Measurements from ENCODE around the gene PTRH1. TPM values are rescaled to one million over a fixed set of nuclear protein-coding genes. Genes with fewer than 3 reads are reported as not detected.

PTRH1 gene
- total and polyA plus RNA-seq, 2 donors from 2014 or later: 20.5 to 41.3 TPM

DNA sequence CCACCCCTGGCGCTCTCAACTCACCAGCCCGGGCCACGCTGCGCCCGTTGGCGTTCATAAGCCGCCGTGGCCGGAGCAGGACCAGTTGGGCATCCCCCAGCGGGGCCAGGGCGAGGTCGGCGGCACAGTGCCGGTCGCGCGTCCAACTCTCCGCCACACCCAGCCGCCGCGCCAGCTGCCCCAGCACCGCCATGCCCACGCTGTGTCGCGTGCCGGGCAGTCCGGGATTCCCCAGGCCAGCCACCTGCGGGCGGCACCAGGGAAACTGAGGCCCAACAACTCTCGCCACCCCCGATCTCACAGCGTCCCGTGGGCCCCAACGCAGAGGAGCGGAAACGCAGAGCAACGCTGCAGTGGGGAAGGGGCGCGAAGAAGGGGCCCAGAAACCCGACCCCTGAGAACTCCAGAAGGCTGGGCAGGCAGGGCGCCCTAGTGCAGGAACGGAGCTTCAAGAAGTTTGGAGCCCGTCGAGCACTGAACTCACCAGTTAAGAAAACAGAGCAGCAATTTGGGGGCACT is 453 bp downstream of the PTRH1 start:
- intact Hi-C loops (cut with DNase I): no loop called here
- H3K27me3 ChIP-seq (ENCODE audit: control insufficient read depth, insufficient read depth, low read length): no peaks in the 10 kb centered on the region
- H3K36me3 ChIP-seq (ENCODE audit: control insufficient read depth in 2 of 3, insufficient read depth in 3 of 3, low read length in 3 of 3): no peaks in the 10 kb centered on the region
- peak overlapping the region; percentile 62 to 91 (median 91) for H3K4me3 ChIP-seq (ENCODE audit: low read length in 3 of 3)
- TF ChIP-seq, protein P1, sequence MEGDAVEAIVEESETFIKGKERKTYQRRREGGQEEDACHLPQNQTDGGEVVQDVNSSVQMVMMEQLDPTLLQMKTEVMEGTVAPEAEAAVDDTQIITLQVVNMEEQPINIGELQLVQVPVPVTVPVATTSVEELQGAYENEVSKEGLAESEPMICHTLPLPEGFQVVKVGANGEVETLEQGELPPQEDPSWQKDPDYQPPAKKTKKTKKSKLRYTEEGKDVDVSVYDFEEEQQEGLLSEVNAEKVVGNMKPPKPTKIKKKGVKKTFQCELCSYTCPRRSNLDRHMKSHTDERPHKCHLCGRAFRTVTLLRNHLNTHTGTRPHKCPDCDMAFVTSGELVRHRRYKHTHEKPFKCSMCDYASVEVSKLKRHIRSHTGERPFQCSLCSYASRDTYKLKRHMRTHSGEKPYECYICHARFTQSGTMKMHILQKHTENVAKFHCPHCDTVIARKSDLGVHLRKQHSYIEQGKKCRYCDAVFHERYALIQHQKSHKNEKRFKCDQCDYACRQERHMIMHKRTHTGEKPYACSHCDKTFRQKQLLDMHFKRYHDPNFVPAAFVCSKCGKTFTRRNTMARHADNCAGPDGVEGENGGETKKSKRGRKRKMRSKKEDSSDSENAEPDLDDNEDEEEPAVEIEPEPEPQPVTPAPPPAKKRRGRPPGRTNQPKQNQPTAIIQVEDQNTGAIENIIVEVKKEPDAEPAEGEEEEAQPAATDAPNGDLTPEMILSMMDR (IDR thresholded peaks at IDR 0.05; ENCODE audit: borderline replicate concordance, extremely low read depth, insufficient read depth): no peak
- H3K9ac ChIP-seq (ENCODE audit: low read length in 3 of 3): peak overlapping the region; percentile 42 to 73 (median 71)
- H3K27ac ChIP-seq (ENCODE audit: low read depth in 2 of 2, low read length in 2 of 2): peak overlapping the region in 1 of 2 donors; percentile 77
- FAIRE-seq: no peak
- no peaks in the 10 kb centered on the region for H3K9me3 ChIP-seq (ENCODE audit: control insufficient read depth in 2 of 3, insufficient read depth in 1 of 3, low read length in 3 of 3)
- DNase-seq: peak in 1 of 5 donors; percentile 85
- H3K4me1 ChIP-seq (ENCODE audit: control insufficient read depth in 2 of 3, insufficient read depth in 2 of 3, low read depth in 1 of 3, low read length in 3 of 3): peaks cover 0 to 12% (median 3%) of the 10 kb centered on the region in 3 donors

DNA sequence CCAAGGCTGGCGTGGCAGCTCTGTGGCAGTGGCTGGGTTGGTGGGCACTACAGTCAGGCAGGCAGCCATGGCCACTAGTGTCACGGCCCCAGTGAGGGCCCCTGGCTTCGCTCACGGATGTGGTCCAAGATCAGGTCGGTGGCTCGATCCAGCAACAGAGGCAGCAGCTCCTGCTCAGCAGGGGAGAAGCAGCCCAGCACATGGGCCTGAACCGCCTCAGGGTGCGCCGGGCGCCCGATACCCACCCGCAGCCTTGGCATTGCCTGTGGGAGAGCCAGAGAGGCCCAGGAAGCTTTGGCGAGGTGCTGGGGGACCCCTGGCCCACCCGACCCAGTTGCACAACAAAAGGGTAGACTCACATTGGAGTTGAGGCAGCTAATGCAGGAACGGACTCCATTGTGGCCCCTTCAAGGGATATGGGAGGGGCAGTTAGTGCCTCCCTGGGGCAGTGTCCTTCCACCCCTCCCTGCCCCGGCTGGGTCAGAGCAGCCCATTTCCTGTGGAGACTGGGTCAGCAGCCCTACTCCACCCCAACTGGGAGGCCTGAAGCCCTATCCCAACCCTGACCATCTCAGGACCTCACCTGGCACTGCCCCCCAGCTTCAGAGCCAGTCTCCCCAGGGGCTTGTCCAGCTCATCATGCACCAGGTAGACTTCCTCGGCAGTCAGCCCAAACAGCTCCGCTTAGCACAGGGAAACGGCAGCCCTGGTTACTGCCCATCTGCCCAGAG is 1.3 kb downstream of the PTRH1 start:
- H3K4me1 ChIP-seq (ENCODE audit: control insufficient read depth in 2 of 3, insufficient read depth in 2 of 3, low read depth in 1 of 3, low read length in 3 of 3): peaks cover 0 to 12% (median 3%) of the 10 kb centered on the region in 3 donors
- H3K36me3 ChIP-seq (ENCODE audit: control insufficient read depth in 2 of 3, insufficient read depth in 3 of 3, low read length in 3 of 3): no peaks in the 10 kb centered on the region
- no peaks in the 10 kb centered on the region for H3K27me3 ChIP-seq (ENCODE audit: control insufficient read depth, insufficient read depth, low read length)
- no peak overlapping the region for H3K9ac ChIP-seq (ENCODE audit: low read length in 3 of 3)
- TF ChIP-seq, protein P1 (IDR thresholded peaks at IDR 0.05; ENCODE audit: borderline replicate concordance, extremely low read depth, insufficient read depth): no peak
- DNase-seq (peak in 1 of 5 donors; percentile 58), FAIRE-seq (no peak)
- no peaks in the 10 kb centered on the region for H3K9me3 ChIP-seq (ENCODE audit: control insufficient read depth in 2 of 3, insufficient read depth in 1 of 3, low read length in 3 of 3)
- H3K4me3 ChIP-seq (ENCODE audit: low read length in 3 of 3): peak overlapping the region in 1 of 3 donors; percentile 25
- H3K27ac ChIP-seq (ENCODE audit: low read depth in 2 of 2, low read length in 2 of 2): no peak overlapping the region
- intact Hi-C loops (cut with DNase I): no loop called here

- TF ChIP-seq, protein P1 (IDR thresholded peaks at IDR 0.05; ENCODE audit: borderline replicate concordance, extremely low read depth, insufficient read depth): no peak
- Histone ChIP-seq H3K36me3 (ENCODE audit: control insufficient read depth in 2 of 3, insufficient read depth in 3 of 3, low read length in 3 of 3) (no peaks in the 10 kb centered on the region), H3K4me3 (ENCODE audit: low read length in 3 of 3) (no peak overlapping the region), H3K9me3 (ENCODE audit: control insufficient read depth in 2 of 3, insufficient read depth in 1 of 3, low read length in 3 of 3) (no peaks in the 10 kb centered on the region), H3K4me1 (ENCODE audit: control insufficient read depth in 2 of 3, insufficient read depth in 2 of 3, low read depth in 1 of 3, low read length in 3 of 3) (peaks cover 0 to 12% (median 3%) of the 10 kb centered on the region in 3 donors), H3K27ac (ENCODE audit: low read depth in 2 of 2, low read length in 2 of 2) (no peak overlapping the region), H3K27me3 (ENCODE audit: control insufficient read depth, insufficient read depth, low read length) (no peaks in the 10 kb centered on the region), H3K9ac (ENCODE audit: low read length in 3 of 3) (no peak overlapping the region)
- peak in 1 of 5 donors; percentile 51 for DNase-seq
- intact Hi-C loops (cut with DNase I): no loop called here
- no peak for FAIRE-seq
These were observed 2.6 kb downstream of the PTRH1 start for GRCh38 chr9:127712867-127713266.
